NOMO-1 treated with dmso at 0.1 percent for 144 hours (cell line): ENCODE measurements around the gene OR1F1.

Experiments used
- DNase-seq: peaks from one replicate; lab custom pipeline; 2025; ENCODE audit not compliant: unreplicated experiment; lab: John Stamatoyannopoulos, UW

Gene OR1F1

DNA sequence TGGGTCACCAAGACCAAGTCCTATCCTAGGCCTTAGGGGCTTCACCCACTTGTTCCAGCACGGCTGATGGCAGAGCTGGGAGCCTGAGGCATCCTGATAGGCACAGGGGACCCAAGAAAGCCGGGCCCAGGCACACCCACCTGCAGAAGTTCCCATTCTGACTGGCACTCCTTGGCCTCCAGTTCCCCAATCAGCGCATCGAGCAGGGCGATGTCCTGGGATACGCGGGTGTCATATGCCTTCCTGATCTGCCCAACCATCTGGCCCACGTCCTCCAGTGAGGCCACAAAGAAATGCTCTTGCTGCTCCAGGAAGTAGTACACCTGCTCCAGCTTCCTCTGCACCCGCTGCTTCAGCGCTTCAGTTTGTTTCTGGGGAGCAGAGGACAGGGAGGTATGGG lies 58.9 kb downstream of the OR1F1 start:
- no peak for DNase-seq

DNA sequence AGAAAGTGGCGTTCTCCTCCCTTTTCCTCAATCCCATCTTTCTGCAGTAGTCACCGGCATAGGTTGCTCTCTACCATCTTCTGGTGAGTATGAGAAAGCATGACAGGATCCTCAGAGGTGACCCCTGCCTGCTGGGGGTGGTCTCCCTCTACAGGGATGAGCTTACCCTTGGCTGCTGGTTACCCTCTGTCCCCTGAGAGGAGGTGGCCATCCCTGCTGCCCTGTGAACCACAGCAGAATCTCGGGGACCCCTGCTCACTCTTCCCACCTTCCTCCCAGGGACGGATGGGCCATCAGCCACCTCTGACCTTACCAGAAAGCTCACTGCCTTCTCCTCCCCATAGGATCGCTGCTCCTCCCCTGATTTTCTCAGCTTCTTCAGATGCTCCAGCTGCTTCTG lies 60.6 kb downstream of the OR1F1 start:
- DNase-seq, result no peak

GRCh38 chr16:3249020-3249419 lies 61.0 kb downstream of the OR1F1 start:
- no peak for DNase-seq

GRCh38 chr16:3249451-3249850 lies 61.4 kb downstream of the OR1F1 start:
- no peak for DNase-seq

DNA sequence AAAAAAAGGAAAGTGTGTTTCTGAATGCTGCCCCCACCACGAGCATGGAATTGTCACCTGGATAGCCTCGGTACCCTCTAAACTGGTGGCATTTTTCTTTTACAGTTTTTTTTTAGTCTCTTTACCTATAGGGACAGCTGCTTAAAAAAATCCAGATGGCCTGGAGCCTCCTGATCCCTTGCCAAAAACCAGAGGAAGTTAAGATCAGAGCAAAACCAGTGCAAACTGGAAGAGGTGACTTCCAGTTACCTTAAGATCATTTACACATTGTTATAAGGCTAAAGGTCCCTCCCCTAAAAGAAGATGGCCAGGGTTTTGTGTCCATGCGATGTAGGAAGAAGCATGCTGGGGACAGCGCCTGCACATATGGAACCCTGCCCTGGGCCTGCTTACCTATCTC lies 65.0 kb downstream of the OR1F1 start:
- no peak for DNase-seq

- no peak for DNase-seq
These were observed 66.3 kb downstream of the OR1F1 start for GRCh38 chr16:3254309-3254708.
